H9 (cell line): ENCODE measurements around the gene ATP6V1G3. TPM values are rescaled to one million over a fixed set of nuclear protein-coding genes. Genes with fewer than 3 reads are reported as not detected.

ENCODE experiments used
- DNase-seq: peaks from one replicate; pipeline ENCODE4 v3.0.0-alpha.2; 2017
- H2AFZ ChIP-seq: one replicate; pipeline ENCODE4 v1.6.1; 2013; ENCODE audit warnings: mild to moderate bottlenecking, low read length, control low read depth, moderate library complexity
- H2AK5ac ChIP-seq: 2 replicates; pipeline ENCODE4 v1.6.1; 2013; ENCODE audit warnings: low read length, control low read depth, mixed read lengths; ENCODE audit not compliant: insufficient read length
- H2BK120ac ChIP-seq: one replicate; pipeline ENCODE4 v1.6.1; 2013; ENCODE audit warnings: low read depth, mild to moderate bottlenecking, low read length, control low read depth, inconsistent platforms; ENCODE audit not compliant: poor library complexity, severe bottlenecking
- H2BK12ac ChIP-seq: 2 replicates; pipeline ENCODE4 v1.6.1; 2013; ENCODE audit warnings: low read length, control low read depth, mixed read lengths, low read depth; ENCODE audit not compliant: insufficient read length
- H2BK15ac ChIP-seq: 2 replicates; pipeline ENCODE4 v1.6.1; 2013; ENCODE audit warnings: low read depth, low read length, control low read depth
- H2BK20ac ChIP-seq: one replicate; pipeline ENCODE4 v1.6.1; 2013; ENCODE audit warnings: low read depth, mild to moderate bottlenecking, low read length, control low read depth, inconsistent platforms; ENCODE audit not compliant: poor library complexity, severe bottlenecking
- H2BK5ac ChIP-seq: 2 replicates; pipeline ENCODE4 v1.6.1; 2013; ENCODE audit warnings: low read length, control low read depth, mixed read lengths; ENCODE audit not compliant: insufficient read length
- H3K14ac ChIP-seq: 2 replicates; pipeline ENCODE4 v1.6.1; 2013; ENCODE audit warnings: low read length, control low read depth; ENCODE audit not compliant: insufficient read depth
- H3K18ac ChIP-seq: 2 replicates; pipeline ENCODE4 v1.6.1; 2013; ENCODE audit warnings: low read depth, mild to moderate bottlenecking, mixed read lengths, low read length, control low read depth; ENCODE audit not compliant: insufficient read length
- H3K23ac ChIP-seq: 2 replicates; pipeline ENCODE4 v1.6.1; 2013; ENCODE audit warnings: low read length, control low read depth, mixed read lengths, low read depth; ENCODE audit not compliant: insufficient read length
- H3K23me2 ChIP-seq: 2 replicates; pipeline ENCODE4 v1.6.1; 2013; ENCODE audit warnings: low read depth, mild to moderate bottlenecking, mixed read lengths, low read length, control low read depth; ENCODE audit not compliant: insufficient read length, poor library complexity, severe bottlenecking
- H3K27ac ChIP-seq: 2 replicates; pipeline ENCODE4 v1.5.1; 2013; ENCODE audit warnings: low read length, control low read depth, mixed read lengths, low read depth; ENCODE audit not compliant: insufficient read length
- H3K27me3 ChIP-seq: 2 replicates; pipeline ENCODE4 v1.6.1; 2013; ENCODE audit warnings: low read length, control low read depth, inconsistent platforms; ENCODE audit not compliant: insufficient read depth
- H3K4ac ChIP-seq: 2 replicates; pipeline ENCODE4 v1.6.1; 2013; ENCODE audit warnings: low read depth, mild to moderate bottlenecking, control low read depth, inconsistent platforms, low read length, moderate library complexity
- H3K4me1 ChIP-seq: 2 replicates; pipeline ENCODE4 v1.6.1; 2013; ENCODE audit warnings: low read length, control low read depth, inconsistent platforms; ENCODE audit not compliant: insufficient read depth
- H3K4me2 ChIP-seq: 2 replicates; pipeline ENCODE4 v1.6.1; 2013; ENCODE audit warnings: low read length, control low read depth, mixed read lengths; ENCODE audit not compliant: insufficient read length, insufficient read depth
- H3K56ac ChIP-seq: 2 replicates; pipeline ENCODE4 v1.6.1; 2013; ENCODE audit warnings: low read depth, mild to moderate bottlenecking, mixed read lengths, low read length, control low read depth; ENCODE audit not compliant: insufficient read length
- H3K79me1 ChIP-seq: 2 replicates; pipeline ENCODE4 v1.6.1; 2013; ENCODE audit warnings: low read depth, mild to moderate bottlenecking, moderate library complexity, low read length, control low read depth, inconsistent platforms; ENCODE audit not compliant: insufficient read depth, poor library complexity, severe bottlenecking
- H3K79me2 ChIP-seq: 2 replicates; pipeline ENCODE4 v1.6.1; 2013; ENCODE audit warnings: low read length, control low read depth, inconsistent platforms; ENCODE audit not compliant: insufficient read depth
- H3K9ac ChIP-seq: 2 replicates; pipeline ENCODE4 v1.6.1; 2013; ENCODE audit warnings: low read length, control low read depth, mixed read lengths; ENCODE audit not compliant: insufficient read length; ENCODE audit errors: extremely low read depth
- H3K9me3 ChIP-seq: one replicate; pipeline ENCODE4 v1.6.1; 2013; ENCODE audit warnings: low read depth, low read length, inconsistent platforms; ENCODE audit not compliant: control insufficient read depth
- H3T11ph ChIP-seq: one replicate; pipeline ENCODE4 v1.6.1; 2013; ENCODE audit warnings: mild to moderate bottlenecking, low read length, control low read depth, inconsistent platforms
- H4K20me1 ChIP-seq: one replicate; pipeline ENCODE4 v1.6.1; 2013; ENCODE audit not compliant: control insufficient read depth, insufficient read length, insufficient read depth
- H4K5ac ChIP-seq: 2 replicates; pipeline ENCODE4 v1.6.1; 2013; ENCODE audit warnings: low read depth, mild to moderate bottlenecking, mixed read lengths, low read length, control low read depth; ENCODE audit not compliant: insufficient read length
- H4K8ac ChIP-seq: replicated peaks from 2 replicates; pipeline ENCODE4 v1.6.1; 2013; ENCODE audit warnings: low read length, control low read depth, mixed read lengths, low read depth; ENCODE audit not compliant: insufficient read length
- H4K91ac ChIP-seq: 2 replicates; pipeline ENCODE4 v1.6.1; 2013; ENCODE audit warnings: low read depth, mild to moderate bottlenecking, moderate library complexity, mixed read lengths, low read length, control low read depth; ENCODE audit not compliant: insufficient read length
- H3K27ac Mint-ChIP-seq, 3 experiments: 2 replicates in 2 of 3; 3 replicates in 1 of 3; pipeline ENCODE4 v1.8.0; 2020 to 2021; ENCODE audit warnings: mixed read lengths in 3 of 3, mild to moderate bottlenecking in 1 of 3, moderate library complexity in 1 of 3
- H3K27me3 Mint-ChIP-seq: 2 replicates; pipeline ENCODE4 v1.8.0; 2021; ENCODE audit warnings: low read depth, mild to moderate bottlenecking, moderate library complexity, mixed read lengths
- H3K36me3 Mint-ChIP-seq, 3 experiments: 2 replicates in 2 of 3; 3 replicates in 1 of 3; pipeline ENCODE4 v1.8.0; 2020 to 2021; ENCODE audit warnings: low read depth in 3 of 3, mixed read lengths in 3 of 3; ENCODE audit not compliant: insufficient read depth in 1 of 3
- H3K4me1 Mint-ChIP-seq, 2 experiments: 2 replicates each; pipeline ENCODE4 v1.8.0; 2020; ENCODE audit warnings: mixed read lengths in 2 of 2
- H3K4me3 Mint-ChIP-seq, 2 experiments: 2 replicates in 1 of 2; 3 replicates in 1 of 2; pipeline ENCODE4 v1.8.0; 2020 to 2021; ENCODE audit warnings: mild to moderate bottlenecking in 2 of 2, mixed read lengths in 2 of 2, moderate library complexity in 1 of 2
- H3K9me3 Mint-ChIP-seq, 2 experiments: 2 replicates in 1 of 2; 3 replicates in 1 of 2; pipeline ENCODE4 v1.8.0; 2020; ENCODE audit warnings: mild to moderate bottlenecking in 2 of 2, mixed read lengths in 2 of 2, moderate library complexity in 1 of 2
- CTCF ChIP-seq: fragments of 200-600 bp; sonication (generic); conservative IDR thresholded peaks from 3 replicates; pipeline ENCODE4 v1.8.0; 2021; ENCODE audit warnings: antibody characterized with exemption, mild to moderate bottlenecking
- WGBS: extraction: QIAGEN DNeasy Blood & Tissue Kit; methylation state at CpG from one replicate; pipeline ENCODE4 v1.1.7; 2013; ENCODE audit warnings: missing lambda C conversion rate, low lambda C conversion rate, mixed read lengths; ENCODE audit not compliant: insufficient read length; ENCODE audit errors: extremely low coverage; 5-methylcytosine and 5-hydroxymethylcytosine counted together
- total RNA-seq: library from RNA; stranded (reverse); gene quantifications from 2 replicates; pipeline ENCODE4 v1.2.1, GENCODE V29; 2021

ATP6V1G3 gene
- total RNA-seq, 1 experiment from 2014 or later = not detected

- peak overlapping the region in 1 of 3 experiments; percentile 6; a peak in 1 of 7 replicates for H3K27ac Mint-ChIP-seq
- Histone ChIP-seq H2AFZ (no peak overlapping the region), H2AK5ac (no peak overlapping the region), H3K9me3 (no peaks in the 10 kb centered on the region), H2BK20ac (no peak overlapping the region), H3K14ac (no peak overlapping the region), H4K5ac (no peak overlapping the region), H3K4me1 (no peaks in the 10 kb centered on the region; the same call in 1 of the 2 replicates), H3T11ph (no peak overlapping the region), H3K23ac (no peak overlapping the region), H2BK5ac (no peak overlapping the region), H3K9ac (no peak overlapping the region), H3K56ac (no peak overlapping the region), H3K27ac (no peak overlapping the region), H4K91ac (no peak overlapping the region), H3K4me2 (no peak overlapping the region), H2BK120ac (no peak overlapping the region), H2BK12ac (no peak overlapping the region), H3K23me2 (no peaks in the 10 kb centered on the region), H3K79me2 (no peaks in the 10 kb centered on the region), H4K8ac (no peak overlapping the region), H3K4ac (no peak overlapping the region), H3K27me3 (no peaks in the 10 kb centered on the region), H3K18ac (no peak overlapping the region), H2BK15ac (no peak overlapping the region), H3K79me1 (no peaks in the 10 kb centered on the region), H4K20me1 (no peaks in the 10 kb centered on the region)
- DNase-seq = no peak
- no peaks in the 10 kb centered on the region for H3K9me3 Mint-ChIP-seq
- H3K4me1 Mint-ChIP-seq = peaks cover 7 to 8% of the 10 kb centered on the region in 2 experiments
- H3K4me3 Mint-ChIP-seq = no peak overlapping the region
- H3K36me3 Mint-ChIP-seq = no peaks in the 10 kb centered on the region; a peak in 1 of 7 replicates
- TF ChIP-seq CTCF = no peak
- WGBS = 100% methylated on average over 1 of the region's 3 CpGs
- H3K27me3 Mint-ChIP-seq = no peaks in the 10 kb centered on the region
Measured at GRCh38 chr1:198531891-198532290, 8.6 kb downstream of the ATP6V1G3 start.
